IPS-20b (cell line): Measurements from ENCODE around the gene FMN1.

Source experiments
- H3K27ac ChIP-seq: one replicate; pipeline ENCODE4 v1.5.1; 2013; ENCODE audit warnings: low read length
- H3K27me3 ChIP-seq: 2 replicates; pipeline ENCODE4 v1.6.1; 2013; ENCODE audit warnings: mild to moderate bottlenecking, low read length, inconsistent platforms; ENCODE audit not compliant: insufficient read depth
- H3K36me3 ChIP-seq: 2 replicates; pipeline ENCODE4 v1.6.1; 2013; ENCODE audit warnings: low read depth, mild to moderate bottlenecking, inconsistent platforms, low read length, moderate library complexity; ENCODE audit not compliant: insufficient read depth
- H3K4me1 ChIP-seq: 2 replicates; pipeline ENCODE4 v1.6.1; 2013; ENCODE audit warnings: mild to moderate bottlenecking, control low read depth, inconsistent platforms, low read length, moderate library complexity; ENCODE audit not compliant: insufficient read depth
- H3K4me3 ChIP-seq: 2 replicates; pipeline ENCODE4 v1.5.1; 2013; ENCODE audit warnings: mild to moderate bottlenecking, low read length, inconsistent platforms
- H3K9ac ChIP-seq: 2 replicates; pipeline ENCODE4 v1.6.1; 2013; ENCODE audit warnings: low read depth, mild to moderate bottlenecking, inconsistent platforms, low read length, moderate library complexity
- H3K9me3 ChIP-seq: 2 replicates; pipeline ENCODE4 v1.6.1; 2013; ENCODE audit warnings: mild to moderate bottlenecking, low read depth, low read length, inconsistent platforms; ENCODE audit not compliant: insufficient read depth

FMN1 gene

GRCh38 chr15:33194704-33195670 is at the start of gene FMN1:
FMN1 (minus strand) TSS chr15:33194714; CDS start chr15:33154914, 39,800 bp downstream.
- Histone ChIP-seq H3K27ac (no peak within 1 kb of the TSS), H3K4me1 (peaks cover 5% of the 10 kb centered on the region), H3K27me3 (peaks cover 17% of the 10 kb centered on the region; the same call in 1 of the 2 replicates), H3K9me3 (no peaks in the 10 kb centered on the region), H3K4me3 (peak within 1 kb of the TSS; percentile 86), H3K36me3 (no peaks in the 10 kb centered on the region), H3K9ac (peak within 1 kb of the TSS; percentile 67; the same call in 1 of the 2 replicates)

GRCh38 chr15:33243869-33244268 is 49.4 kb upstream of the FMN1 start:
- no peak overlapping the region for H3K9ac ChIP-seq
- H3K36me3 ChIP-seq, result no peaks in the 10 kb centered on the region
- H3K4me1 ChIP-seq, result peaks cover 12% of the 10 kb centered on the region
- H3K27ac ChIP-seq, result no peak overlapping the region
- H3K9me3 ChIP-seq, result no peaks in the 10 kb centered on the region
- H3K4me3 ChIP-seq, result no peak overlapping the region
- H3K27me3 ChIP-seq, result no peaks in the 10 kb centered on the region

- H3K36me3 ChIP-seq, result no peaks in the 10 kb centered on the region
- H3K27me3 ChIP-seq, result no peaks in the 10 kb centered on the region
- peaks cover 12% of the 10 kb centered on the region for H3K4me1 ChIP-seq
- no peak overlapping the region for H3K9ac ChIP-seq
- no peak overlapping the region for H3K4me3 ChIP-seq
- H3K27ac ChIP-seq, result no peak overlapping the region
- no peaks in the 10 kb centered on the region for H3K9me3 ChIP-seq
Measured at GRCh38 chr15:33243393-33243792, 48.9 kb upstream of the FMN1 start.

GRCh38 chr15:33242669-33243191 is 48.2 kb upstream of the FMN1 start:
- Histone ChIP-seq H3K27ac (no peak overlapping the region), H3K27me3 (no peaks in the 10 kb centered on the region), H3K9ac (peak overlapping the region; percentile 34; the same call in 1 of the 2 replicates), H3K36me3 (no peaks in the 10 kb centered on the region), H3K4me3 (no peak overlapping the region), H3K4me1 (peaks cover 12% of the 10 kb centered on the region), H3K9me3 (no peaks in the 10 kb centered on the region)

GRCh38 chr15:33242165-33242564 is 47.7 kb upstream of the FMN1 start:
- H3K9me3 ChIP-seq, result no peaks in the 10 kb centered on the region
- H3K27me3 ChIP-seq, result no peaks in the 10 kb centered on the region
- H3K4me1 ChIP-seq, result peaks cover 12% of the 10 kb centered on the region
- no peak overlapping the region for H3K27ac ChIP-seq
- H3K4me3 ChIP-seq, result no peak overlapping the region
- no peaks in the 10 kb centered on the region for H3K36me3 ChIP-seq
- peak overlapping the region; percentile 34; the same call in 1 of the 2 replicates for H3K9ac ChIP-seq

- Histone ChIP-seq H3K36me3 (no peaks in the 10 kb centered on the region), H3K27me3 (no peaks in the 10 kb centered on the region), H3K4me3 (no peak overlapping the region), H3K4me1 (peaks cover 6% of the 10 kb centered on the region; the same call in 1 of the 2 replicates), H3K27ac (no peak overlapping the region), H3K9me3 (no peaks in the 10 kb centered on the region), H3K9ac (no peak overlapping the region)
Measured at GRCh38 chr15:33236841-33237509, 42.5 kb upstream of the FMN1 start.

GRCh38 chr15:33234020-33234461 is 39.5 kb upstream of the FMN1 start:
- Histone ChIP-seq H3K9ac (no peak overlapping the region), H3K9me3 (no peaks in the 10 kb centered on the region), H3K4me3 (no peak overlapping the region), H3K27ac (no peak overlapping the region), H3K36me3 (no peaks in the 10 kb centered on the region), H3K27me3 (no peaks in the 10 kb centered on the region), H3K4me1 (no peaks in the 10 kb centered on the region)

- Histone ChIP-seq H3K27ac (no peak overlapping the region), H3K9me3 (no peaks in the 10 kb centered on the region), H3K4me1 (no peaks in the 10 kb centered on the region), H3K4me3 (no peak overlapping the region), H3K27me3 (no peaks in the 10 kb centered on the region), H3K36me3 (no peaks in the 10 kb centered on the region), H3K9ac (no peak overlapping the region)
Measured at GRCh38 chr15:33226559-33227181, 32.2 kb upstream of the FMN1 start.

- Histone ChIP-seq H3K9ac (no peak overlapping the region), H3K36me3 (no peaks in the 10 kb centered on the region), H3K9me3 (no peaks in the 10 kb centered on the region), H3K4me1 (no peaks in the 10 kb centered on the region), H3K27ac (no peak overlapping the region), H3K27me3 (no peaks in the 10 kb centered on the region), H3K4me3 (no peak overlapping the region)
Measured at GRCh38 chr15:33218071-33218491, 23.6 kb upstream of the FMN1 start.

GRCh38 chr15:33215941-33216872 is 21.7 kb upstream of the FMN1 start:
- Histone ChIP-seq H3K27me3 (no peaks in the 10 kb centered on the region), H3K9ac (no peak overlapping the region), H3K9me3 (no peaks in the 10 kb centered on the region), H3K4me3 (no peak overlapping the region), H3K36me3 (no peaks in the 10 kb centered on the region), H3K4me1 (no peaks in the 10 kb centered on the region), H3K27ac (no peak overlapping the region)
